Measurements from ENCODE around the gene LGALS9. TPM values are rescaled to one million over a fixed set of nuclear protein-coding genes. Genes with fewer than 3 reads are reported as not detected.
"Not testable (repeated sequence)": the region's sequence is repeated elsewhere in the genome, so short reads cannot be mapped to it uniquely, and the experiment has no call there.

LGALS9 gene
- total RNA-seq, 1 donor from 2014 or later = 141 TPM

- intact Hi-C loops (cut with micrococcal nuclease) = no loop called here
These were observed 5.1 kb upstream of the LGALS9 start for GRCh38 chr17:27625856-27626255.

DNA sequence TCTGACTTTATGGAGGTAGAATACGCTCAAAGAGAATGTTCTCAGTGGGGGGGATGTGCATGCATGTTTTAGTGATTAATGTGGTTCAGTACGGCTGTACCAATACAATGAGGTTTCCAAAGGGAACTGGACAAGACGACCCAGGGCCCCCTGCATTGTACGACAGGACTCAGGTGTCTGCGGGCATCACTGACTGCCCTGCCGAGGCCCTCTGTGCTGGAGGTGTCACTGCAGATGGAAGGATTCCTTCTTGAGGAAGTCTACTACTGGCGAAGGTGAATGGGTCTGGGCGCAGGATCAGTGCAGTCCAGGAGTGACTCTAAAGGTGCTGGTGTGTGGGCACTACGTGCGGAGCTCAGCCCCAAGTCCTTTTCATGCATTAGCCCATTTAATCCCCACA lies 3.5 kb upstream of the LGALS9 start:
- intact Hi-C loops (cut with micrococcal nuclease) = no loop called here

DNA sequence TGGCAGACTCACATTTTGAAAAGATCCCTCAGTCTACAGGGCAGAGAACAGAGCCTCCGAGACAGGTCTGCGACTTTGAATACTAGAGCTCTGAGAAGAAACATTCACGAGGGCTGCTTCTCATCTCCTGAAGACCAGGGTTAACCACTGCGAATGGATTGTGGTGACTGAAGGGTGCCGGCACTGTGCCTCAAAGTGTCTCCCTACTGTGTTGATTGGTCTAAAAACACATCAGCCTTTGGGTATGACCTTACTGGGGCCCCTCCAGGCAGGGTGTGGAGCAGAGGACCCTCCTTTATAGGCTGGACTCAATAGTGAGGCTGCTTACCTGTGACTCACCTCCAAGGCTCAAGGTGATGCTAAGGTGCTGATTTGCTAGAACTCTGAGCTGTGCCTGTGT lies 2.6 kb upstream of the LGALS9 start:
- intact Hi-C loops (cut with micrococcal nuclease) = no loop called here

DNA sequence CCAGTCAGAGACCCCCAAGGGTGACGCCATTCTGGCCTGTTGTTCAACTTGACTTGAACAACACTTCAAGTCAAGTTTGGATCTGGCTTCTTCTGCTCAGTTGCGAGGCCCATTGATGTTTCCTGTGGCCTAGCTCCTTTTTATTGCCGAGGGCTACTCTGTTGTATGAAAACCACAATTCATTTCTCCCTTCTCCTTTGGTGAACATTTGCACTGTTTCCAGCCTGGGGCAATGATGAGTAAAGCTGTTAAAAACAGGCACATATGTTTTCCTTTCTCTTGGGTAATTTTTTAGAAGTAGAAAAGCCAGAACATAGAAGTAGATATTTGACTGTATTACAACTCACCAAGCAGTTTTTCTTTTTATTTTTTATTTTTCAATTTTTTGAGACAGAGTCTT lies 1.7 kb upstream of the LGALS9 start:
- intact Hi-C loops (cut with micrococcal nuclease) = not testable (repeated sequence)

DNA sequence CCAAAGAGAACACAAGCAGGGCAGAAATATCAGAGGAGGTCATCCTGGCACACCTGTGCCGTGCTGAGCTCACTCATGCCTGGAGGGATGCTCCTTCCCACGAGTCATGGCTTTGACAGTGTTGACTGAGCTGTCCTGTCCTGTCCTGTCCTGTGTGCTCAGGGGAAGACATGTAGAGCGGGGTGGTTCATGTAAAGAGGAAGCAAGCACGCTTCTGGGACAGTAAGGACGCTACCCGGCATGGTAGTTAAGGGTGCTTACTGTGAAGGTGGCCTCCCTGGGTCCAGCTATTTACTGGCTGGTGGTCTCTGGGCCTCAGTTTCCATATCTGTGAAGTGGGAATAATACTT lies 398 bp downstream of the LGALS9 start:
- intact Hi-C loops (cut with micrococcal nuclease) = loop anchor here (2.0 to 5.0 kb wide), 2 partner anchors 19 to 334 kb away; no protein-coding TSS in a partner anchor

DNA sequence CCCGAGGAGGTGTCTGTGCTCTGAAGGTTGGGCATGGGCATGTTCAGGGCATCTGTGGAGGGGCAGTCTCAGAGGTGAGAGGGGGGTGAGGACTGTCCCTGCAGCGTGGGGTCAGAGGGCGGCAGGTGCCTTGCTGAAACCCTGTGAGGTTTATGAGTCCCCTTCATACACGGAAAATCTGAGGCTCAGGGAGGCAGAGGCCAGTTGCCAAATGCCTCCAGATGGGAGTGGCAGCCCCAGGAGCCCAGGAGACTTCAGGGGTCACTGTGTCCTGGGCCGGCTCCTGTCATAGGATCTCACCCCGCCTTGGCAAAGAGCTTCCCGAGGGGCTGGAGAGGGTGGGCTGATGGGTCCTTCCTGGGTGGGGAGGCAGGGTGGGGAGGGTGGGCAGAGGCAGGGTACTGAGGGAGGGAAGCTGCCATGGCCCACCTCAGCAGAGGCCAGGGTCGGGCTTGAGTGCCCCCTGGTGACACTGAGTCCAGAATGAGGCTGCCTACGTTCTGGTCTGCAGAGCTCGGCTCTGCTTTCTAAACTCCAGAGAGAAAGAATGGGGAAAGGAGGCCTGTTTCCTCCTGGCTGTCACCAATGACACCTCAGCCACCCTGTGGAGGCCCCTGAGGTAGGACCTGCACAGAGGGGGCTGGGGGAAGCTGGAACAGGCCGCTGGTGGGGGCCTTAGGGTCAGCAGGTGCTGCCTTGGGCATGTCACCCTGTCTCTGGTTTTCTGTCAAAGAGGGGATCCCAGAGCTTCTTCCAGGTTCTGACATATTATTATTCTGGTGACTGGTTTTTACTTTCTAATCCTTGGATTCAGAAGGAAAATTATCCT lies 1.1 kb downstream of the LGALS9 start:
- intact Hi-C loops (cut with micrococcal nuclease) = loop anchor here (2.0 to 5.0 kb wide), 2 partner anchors 19 to 335 kb away; no protein-coding TSS in a partner anchor

DNA sequence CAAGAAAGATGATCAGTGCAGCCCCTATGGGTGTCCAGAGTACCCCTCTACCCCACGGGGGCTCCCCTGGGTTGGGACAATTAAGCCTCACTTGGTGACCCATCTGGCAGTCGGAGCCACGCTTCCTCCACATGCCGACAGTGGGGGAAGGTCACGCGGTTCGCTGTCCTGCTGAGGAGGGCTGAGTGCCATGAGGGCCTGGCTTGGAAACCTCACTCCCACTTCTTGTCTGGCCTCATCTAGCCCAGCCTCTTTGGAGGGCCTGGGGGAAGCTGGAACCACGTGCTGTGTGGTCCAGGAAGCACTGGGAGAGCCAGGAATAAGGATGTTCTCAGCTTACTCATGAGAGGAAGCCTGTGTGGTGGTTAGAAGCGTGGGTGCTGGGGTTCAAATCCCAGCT lies 1.8 kb downstream of the LGALS9 start:
- intact Hi-C loops (cut with micrococcal nuclease) = loop anchor here (5.0 kb wide), 1 partner anchor 335 kb away; no protein-coding TSS in a partner anchor

DNA sequence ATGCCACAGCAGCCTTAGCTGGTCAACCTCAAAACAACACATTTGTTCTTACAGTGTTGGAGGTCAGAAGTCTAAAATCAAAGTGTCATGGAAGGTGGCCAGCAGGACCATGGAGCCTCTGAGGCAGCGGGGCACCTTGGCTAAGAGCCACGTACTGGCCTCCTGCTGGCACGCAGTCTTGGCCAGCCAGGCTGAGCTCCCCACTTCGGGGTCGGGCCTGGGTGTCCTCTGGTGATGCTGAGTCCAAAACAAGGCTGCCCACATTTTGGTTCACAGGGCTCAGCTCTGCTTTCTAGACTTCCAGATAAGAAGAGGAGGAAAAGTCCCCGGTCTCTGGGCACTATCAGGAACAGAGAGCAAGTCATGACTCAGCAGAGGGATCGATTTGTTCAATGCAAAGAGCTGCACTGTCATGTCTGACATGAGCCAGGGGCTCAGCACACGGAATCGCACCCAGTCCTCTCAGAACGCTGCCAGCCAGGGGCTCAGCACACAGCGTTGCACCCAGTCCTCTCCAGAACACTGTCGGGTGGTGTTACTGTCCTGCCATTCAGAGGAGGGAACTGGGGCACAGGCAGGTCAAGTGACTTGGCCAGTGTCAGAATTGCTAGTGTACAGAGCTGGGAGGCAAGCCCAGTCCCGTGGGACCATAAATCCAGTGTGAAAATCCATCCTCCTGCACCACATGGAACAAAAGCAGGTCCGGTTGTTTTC lies 2.5 kb downstream of the LGALS9 start:
- intact Hi-C loops (cut with micrococcal nuclease) = loop anchor here (5.0 kb wide), 1 partner anchor 336 kb away; no protein-coding TSS in a partner anchor

DNA sequence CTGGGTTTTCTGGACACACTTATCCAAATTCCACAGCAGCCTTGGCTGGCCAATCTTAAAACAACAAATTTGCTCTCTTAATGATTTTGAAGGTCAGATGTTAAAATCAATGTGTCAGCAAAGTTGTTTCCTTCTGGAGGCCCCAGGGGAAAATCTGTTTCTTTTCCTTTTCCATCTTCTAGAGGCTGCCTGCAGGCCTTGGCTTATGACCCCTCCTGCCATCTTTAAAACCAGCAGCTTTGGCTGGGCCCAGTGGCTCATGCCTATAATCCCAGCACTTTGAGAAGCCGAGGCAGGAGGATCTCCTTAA lies 3.0 kb downstream of the LGALS9 start:
- intact Hi-C loops (cut with micrococcal nuclease) = loop anchor here (5.0 kb wide), 1 partner anchor 337 kb away; no protein-coding TSS in a partner anchor

DNA sequence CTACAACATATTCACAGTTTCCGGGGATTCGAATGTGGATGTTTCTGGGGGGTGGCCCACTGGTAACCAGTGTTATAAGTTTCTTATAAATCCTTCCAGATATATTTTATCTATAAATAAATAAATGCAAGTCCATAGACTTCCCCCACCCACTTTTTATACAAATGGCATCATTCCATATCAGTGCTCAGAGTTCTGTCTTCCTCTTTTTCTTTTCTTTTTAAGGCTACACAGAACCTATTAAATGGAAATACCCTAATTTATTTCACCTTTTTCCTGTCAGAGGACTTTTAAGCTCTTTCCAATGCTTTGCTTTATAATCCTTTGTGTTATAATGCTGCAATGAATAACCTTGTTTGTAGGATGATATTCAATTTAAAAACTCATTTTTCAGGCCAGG lies 3.8 kb downstream of the LGALS9 start:
- intact Hi-C loops (cut with micrococcal nuclease) = loop anchor here (5.0 kb wide), 1 partner anchor 337 kb away; no protein-coding TSS in a partner anchor

DNA sequence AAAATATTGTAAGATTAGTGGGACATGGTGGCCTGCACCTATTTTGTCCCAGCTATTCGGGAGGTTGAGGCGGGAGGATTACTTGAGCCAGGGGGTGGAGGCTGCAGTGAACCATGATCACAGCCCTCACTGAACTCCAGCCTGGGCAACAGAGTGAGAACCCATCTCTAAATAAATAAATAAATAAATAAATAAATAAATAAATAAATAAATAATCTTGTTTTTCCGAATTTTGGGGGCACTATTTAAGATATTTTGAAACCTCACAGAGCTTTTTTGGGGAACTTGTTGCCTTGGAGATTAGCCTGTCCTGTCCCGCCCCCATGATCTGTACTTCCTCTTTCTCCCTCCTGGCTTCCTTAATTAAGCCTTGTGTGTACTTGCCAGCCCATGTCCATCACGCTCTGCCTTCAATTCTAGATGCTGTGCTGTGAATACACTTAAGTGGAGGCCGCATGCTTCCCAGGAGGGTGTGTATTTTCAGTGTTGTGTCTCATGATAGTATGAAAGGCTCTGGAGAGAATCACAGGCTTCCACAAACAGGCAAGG lies 4.4 kb downstream of the LGALS9 start:
- intact Hi-C loops (cut with micrococcal nuclease) = no loop called here

- intact Hi-C loops (cut with micrococcal nuclease) = not testable (repeated sequence)
These were observed 5.1 kb downstream of the LGALS9 start for GRCh38 chr17:27636005-27636520.

GRCh38 chr17:27637818-27638217 lies 6.8 kb downstream of the LGALS9 start:
- intact Hi-C loops (cut with micrococcal nuclease) = not testable (repeated sequence)

GRCh38 chr17:27638415-27638914 lies 7.5 kb downstream of the LGALS9 start:
- intact Hi-C loops (cut with micrococcal nuclease) = not testable (repeated sequence)

- intact Hi-C loops (cut with micrococcal nuclease) = no loop called here
These were observed 9.8 kb downstream of the LGALS9 start for GRCh38 chr17:27640790-27641189.

DNA sequence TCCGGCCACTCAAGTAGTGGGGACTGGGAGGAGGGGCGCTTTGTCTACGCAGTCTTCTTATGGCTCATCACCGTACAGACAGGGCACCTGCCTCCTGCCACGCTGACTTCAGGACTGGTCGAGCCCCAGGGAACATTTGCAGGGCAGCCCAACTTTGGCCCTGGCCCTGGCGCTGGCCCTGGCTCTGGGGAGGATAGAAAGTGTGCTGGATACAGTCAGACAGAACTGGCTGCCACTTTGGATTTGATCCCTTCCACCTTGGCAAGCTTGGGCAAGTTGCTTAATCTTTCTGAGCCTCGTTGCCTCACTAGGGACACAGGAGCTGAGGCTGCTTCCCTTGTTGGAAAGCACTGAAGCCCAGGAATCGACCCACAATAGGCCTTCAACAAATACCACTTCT lies 13.6 kb downstream of the LGALS9 start:
- intact Hi-C loops (cut with micrococcal nuclease) = no loop called here

- intact Hi-C loops (cut with micrococcal nuclease) = loop anchor here (1.0 kb wide), 1 partner anchor 409 kb away; no protein-coding TSS in a partner anchor
These were observed 14.6 kb downstream of the LGALS9 start for GRCh38 chr17:27645621-27646020.

DNA sequence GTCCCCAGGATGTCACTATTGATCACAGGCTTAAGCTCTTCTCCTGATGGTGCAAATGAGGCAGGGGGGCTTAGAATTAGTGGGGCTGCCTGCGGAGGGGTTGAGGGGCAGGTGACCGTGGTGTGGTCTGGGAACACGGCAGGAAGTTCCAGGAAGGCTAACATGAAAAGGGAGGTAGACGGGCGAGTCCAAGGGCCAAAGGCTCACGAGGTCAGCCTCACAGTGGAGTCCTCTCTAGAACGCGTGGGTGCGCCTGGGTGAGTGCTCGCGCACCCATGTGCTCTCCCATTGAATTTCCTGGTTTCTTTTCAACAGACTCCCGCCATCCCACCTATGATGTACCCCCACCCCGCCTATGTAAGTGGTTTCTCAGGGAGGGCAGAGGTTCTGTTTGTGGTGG lies 15.2 kb downstream of the LGALS9 start:
- intact Hi-C loops (cut with micrococcal nuclease) = loop anchor here (1.0 kb wide), 1 partner anchor 410 kb away; no protein-coding TSS in a partner anchor

- intact Hi-C loops (cut with micrococcal nuclease) = no loop called here
These were observed 16.8 kb downstream of the LGALS9 start for GRCh38 chr17:27647765-27648164.

GRCh38 chr17:27649111-27649571 lies 18.2 kb downstream of the LGALS9 start:
- intact Hi-C loops (cut with micrococcal nuclease) = not testable (repeated sequence)

- intact Hi-C loops (cut with micrococcal nuclease) = loop anchor here (2.0 to 5.0 kb wide), 3 partner anchors 19 to 1012 kb away; partner anchors contain the start of genes KSR1, LGALS9, SDF2 and SUPT6H
These were observed 18.9 kb downstream of the LGALS9 start for GRCh38 chr17:27649929-27650328.

All from T-helper 1 cell treated with Interleukin-12 subunit alpha and Interleukin-12 subunit beta and Interleukin-4 antibody, amounts not matched to agents 30 ng/mL and 1 ng/mL, for 36 hours (primary cell).